ENCODE data around the gene KLHDC9.

DNA sequence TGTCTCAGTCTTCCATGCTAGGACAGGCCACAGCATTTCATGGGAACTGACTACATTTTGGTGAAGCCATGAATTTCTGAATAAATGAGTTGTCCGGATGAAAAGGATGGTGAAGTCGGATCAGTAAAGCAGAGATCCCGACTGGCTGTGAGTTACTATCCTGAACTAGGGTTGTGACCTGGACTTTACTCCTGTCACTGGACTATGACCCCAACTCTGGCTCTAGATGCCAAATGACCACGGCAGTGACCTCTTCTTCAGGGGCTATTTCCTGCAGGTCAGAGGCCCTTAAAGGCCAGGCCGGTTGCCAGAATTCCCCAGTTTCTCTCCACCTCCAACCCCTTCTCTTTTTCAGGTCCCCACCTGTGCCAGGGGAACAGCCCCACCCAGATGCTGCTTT, 7.1 kb upstream of the KLHDC9 start:
- TF ChIP-seq, protein P1, sequence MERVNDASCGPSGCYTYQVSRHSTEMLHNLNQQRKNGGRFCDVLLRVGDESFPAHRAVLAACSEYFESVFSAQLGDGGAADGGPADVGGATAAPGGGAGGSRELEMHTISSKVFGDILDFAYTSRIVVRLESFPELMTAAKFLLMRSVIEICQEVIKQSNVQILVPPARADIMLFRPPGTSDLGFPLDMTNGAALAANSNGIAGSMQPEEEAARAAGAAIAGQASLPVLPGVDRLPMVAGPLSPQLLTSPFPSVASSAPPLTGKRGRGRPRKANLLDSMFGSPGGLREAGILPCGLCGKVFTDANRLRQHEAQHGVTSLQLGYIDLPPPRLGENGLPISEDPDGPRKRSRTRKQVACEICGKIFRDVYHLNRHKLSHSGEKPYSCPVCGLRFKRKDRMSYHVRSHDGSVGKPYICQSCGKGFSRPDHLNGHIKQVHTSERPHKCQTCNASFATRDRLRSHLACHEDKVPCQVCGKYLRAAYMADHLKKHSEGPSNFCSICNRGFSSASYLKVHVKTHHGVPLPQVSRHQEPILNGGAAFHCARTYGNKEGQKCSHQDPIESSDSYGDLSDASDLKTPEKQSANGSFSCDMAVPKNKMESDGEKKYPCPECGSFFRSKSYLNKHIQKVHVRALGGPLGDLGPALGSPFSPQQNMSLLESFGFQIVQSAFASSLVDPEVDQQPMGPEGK (CRISPR knock-in tag; IDR thresholded peaks at IDR 0.05; ENCODE audit: borderline replicate concordance), result no peak
- TF ChIP-seq ZC3H10 (CRISPR knock-in tag; IDR thresholded peaks at IDR 0.05), result no peak
- no peak for TF ChIP-seq ARNTL (CRISPR knock-in tag; IDR thresholded peaks at IDR 0.05; ENCODE audit: borderline replicate concordance, low read depth)
- TF ChIP-seq ZFP3 (CRISPR knock-in tag; IDR thresholded peaks at IDR 0.05), result no peak
- TF ChIP-seq, protein P2, sequence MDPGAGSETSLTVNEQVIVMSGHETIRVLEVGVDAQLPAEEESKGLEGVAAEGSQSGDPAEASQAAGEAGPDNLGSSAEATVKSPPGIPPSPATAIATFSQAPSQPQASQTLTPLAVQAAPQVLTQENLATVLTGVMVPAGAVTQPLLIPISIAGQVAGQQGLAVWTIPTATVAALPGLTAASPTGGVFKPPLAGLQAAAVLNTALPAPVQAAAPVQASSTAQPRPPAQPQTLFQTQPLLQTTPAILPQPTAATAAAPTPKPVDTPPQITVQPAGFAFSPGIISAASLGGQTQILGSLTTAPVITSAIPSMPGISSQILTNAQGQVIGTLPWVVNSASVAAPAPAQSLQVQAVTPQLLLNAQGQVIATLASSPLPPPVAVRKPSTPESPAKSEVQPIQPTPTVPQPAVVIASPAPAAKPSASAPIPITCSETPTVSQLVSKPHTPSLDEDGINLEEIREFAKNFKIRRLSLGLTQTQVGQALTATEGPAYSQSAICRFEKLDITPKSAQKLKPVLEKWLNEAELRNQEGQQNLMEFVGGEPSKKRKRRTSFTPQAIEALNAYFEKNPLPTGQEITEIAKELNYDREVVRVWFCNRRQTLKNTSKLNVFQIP (CRISPR knock-in tag; IDR thresholded peaks at IDR 0.05; ENCODE audit: borderline replicate concordance, low read depth), result no peak
- no peak for TF ChIP-seq RARB (CRISPR knock-in tag; IDR thresholded peaks at IDR 0.05)
- TF ChIP-seq, protein P3, sequence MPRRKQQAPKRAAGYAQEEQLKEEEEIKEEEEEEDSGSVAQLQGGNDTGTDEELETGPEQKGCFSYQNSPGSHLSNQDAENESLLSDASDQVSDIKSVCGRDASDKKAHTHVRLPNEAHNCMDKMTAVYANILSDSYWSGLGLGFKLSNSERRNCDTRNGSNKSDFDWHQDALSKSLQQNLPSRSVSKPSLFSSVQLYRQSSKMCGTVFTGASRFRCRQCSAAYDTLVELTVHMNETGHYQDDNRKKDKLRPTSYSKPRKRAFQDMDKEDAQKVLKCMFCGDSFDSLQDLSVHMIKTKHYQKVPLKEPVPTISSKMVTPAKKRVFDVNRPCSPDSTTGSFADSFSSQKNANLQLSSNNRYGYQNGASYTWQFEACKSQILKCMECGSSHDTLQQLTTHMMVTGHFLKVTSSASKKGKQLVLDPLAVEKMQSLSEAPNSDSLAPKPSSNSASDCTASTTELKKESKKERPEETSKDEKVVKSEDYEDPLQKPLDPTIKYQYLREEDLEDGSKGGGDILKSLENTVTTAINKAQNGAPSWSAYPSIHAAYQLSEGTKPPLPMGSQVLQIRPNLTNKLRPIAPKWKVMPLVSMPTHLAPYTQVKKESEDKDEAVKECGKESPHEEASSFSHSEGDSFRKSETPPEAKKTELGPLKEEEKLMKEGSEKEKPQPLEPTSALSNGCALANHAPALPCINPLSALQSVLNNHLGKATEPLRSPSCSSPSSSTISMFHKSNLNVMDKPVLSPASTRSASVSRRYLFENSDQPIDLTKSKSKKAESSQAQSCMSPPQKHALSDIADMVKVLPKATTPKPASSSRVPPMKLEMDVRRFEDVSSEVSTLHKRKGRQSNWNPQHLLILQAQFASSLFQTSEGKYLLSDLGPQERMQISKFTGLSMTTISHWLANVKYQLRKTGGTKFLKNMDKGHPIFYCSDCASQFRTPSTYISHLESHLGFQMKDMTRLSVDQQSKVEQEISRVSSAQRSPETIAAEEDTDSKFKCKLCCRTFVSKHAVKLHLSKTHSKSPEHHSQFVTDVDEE (CRISPR knock-in tag; IDR thresholded peaks at IDR 0.05), result no peak
- no peak for TF ChIP-seq ZNF8 (CRISPR knock-in tag; IDR thresholded peaks at IDR 0.05)
- no peak for TF ChIP-seq CSDC2 (CRISPR knock-in tag; IDR thresholded peaks at IDR 0.05)
- TF ChIP-seq BACH2 (CRISPR knock-in tag; IDR thresholded peaks at IDR 0.05; ENCODE audit: borderline replicate concordance), result no peak
- TF ChIP-seq ZFP30 (CRISPR knock-in tag; IDR thresholded peaks at IDR 0.05), result no peak

Measured in SK-N-SH treated with all-trans-retinoic acid at 6 μM for 48 hours (cell line).